NB4 (cell line): ENCODE data around the gene DYSF.

ENCODE experiments used
- DNase-seq: peaks from one replicate; pipeline ENCODE4 v3.0.0; 2010; ENCODE audit warnings: low read depth
- H3K4me3 ChIP-seq: one replicate; pipeline ENCODE4 v1.5.1; 2011; ENCODE audit warnings: mild to moderate bottlenecking, low read depth, low read length, moderate library complexity
- CTCF ChIP-seq: IDR thresholded peaks from one replicate; pipeline ENCODE4 v1.5.1; 2012; ENCODE audit warnings: low read depth, low read length
- MYC ChIP-seq: IDR thresholded peaks from 2 replicates; pipeline ENCODE4 v1.6.1; 2011; ENCODE audit warnings: low read depth, low read length
- POLR2A ChIP-seq: IDR thresholded peaks from 2 replicates; pipeline ENCODE4 v1.6.1; 2011; ENCODE audit warnings: mild to moderate bottlenecking; ENCODE audit not compliant: insufficient read length; ENCODE audit errors: extremely low read depth
- TF ChIP-seq, protein P1 (sequence below): IDR thresholded peaks from 2 replicates; pipeline ENCODE4 v1.6.1; 2011; ENCODE audit warnings: low read depth, low read length

The DYSF gene

GRCh38 chr2:71658771-71659170 lies 205.4 kb downstream of the DYSF start:
- no peak overlapping the region for H3K4me3 ChIP-seq
- no peak for DNase-seq
- TF ChIP-seq, protein P1, sequence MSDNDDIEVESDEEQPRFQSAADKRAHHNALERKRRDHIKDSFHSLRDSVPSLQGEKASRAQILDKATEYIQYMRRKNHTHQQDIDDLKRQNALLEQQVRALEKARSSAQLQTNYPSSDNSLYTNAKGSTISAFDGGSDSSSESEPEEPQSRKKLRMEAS: no peak
- TF ChIP-seq CTCF (no peak), POLR2A (no peak), MYC (no peak)

- no peak for DNase-seq
- TF ChIP-seq CTCF: no peak
- TF ChIP-seq, protein P1: no peak
- no peak for TF ChIP-seq MYC
- no peak for TF ChIP-seq POLR2A
- no peak overlapping the region for H3K4me3 ChIP-seq
Measured at GRCh38 chr2:71659868-71660518, 206.6 kb downstream of the DYSF start.

DNA sequence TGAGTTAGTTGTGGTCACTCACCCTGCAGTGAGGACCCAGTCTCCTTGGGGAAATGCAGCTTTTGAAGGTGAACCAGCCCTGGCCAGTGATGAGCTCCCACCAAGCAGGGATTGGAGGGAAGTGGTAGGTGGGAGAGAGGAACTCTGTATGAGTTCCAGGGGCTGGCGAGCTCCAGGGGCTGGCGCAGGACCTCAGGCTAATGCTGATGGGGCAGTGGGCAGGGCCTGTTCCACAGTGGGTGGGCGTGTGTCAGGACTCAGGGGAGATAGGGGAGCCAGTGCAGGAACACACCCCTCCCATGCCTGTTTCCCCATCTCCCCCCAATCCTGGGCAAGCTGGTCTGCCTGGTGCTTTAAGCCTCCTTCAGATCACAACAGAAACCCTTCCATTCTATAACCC lies 208.4 kb downstream of the DYSF start:
- no peak overlapping the region for H3K4me3 ChIP-seq
- TF ChIP-seq MYC (no peak), CTCF (no peak), POLR2A (no peak)
- TF ChIP-seq, protein P1: no peak
- no peak for DNase-seq

GRCh38 chr2:71662665-71663394 lies 209.5 kb downstream of the DYSF start:
- TF ChIP-seq POLR2A (no peak), CTCF (no peak), MYC (no peak)
- TF ChIP-seq, protein P1: no peak
- no peak for DNase-seq
- H3K4me3 ChIP-seq: no peak overlapping the region

- no peak overlapping the region for H3K4me3 ChIP-seq
- TF ChIP-seq, protein P1: no peak
- TF ChIP-seq POLR2A (no peak), MYC (no peak), CTCF (no peak)
- no peak for DNase-seq
Measured at GRCh38 chr2:71664161-71664560, 210.8 kb downstream of the DYSF start.
